Cardiac septum (tissue), 1 donor: ENCODE measurements around the gene DGUOK. TPM values are rescaled to one million over a fixed set of nuclear protein-coding genes. Genes with fewer than 3 reads are reported as not detected.

Experiments used
- DNase-seq: peaks from one replicate; pipeline ENCODE4 v3.0.0-alpha.2; 2020; ENCODE audit warnings: low spot score
- intact Hi-C: fragments of 100-400 bp; cut with DNase I; formaldehyde crosslinking; loops from one replicate; pipeline ENCODE4 v1.14.0; 2022
- total RNA-seq: library from RNA; stranded (reverse); fragmentation: NEBNext Ultra II Directional; extraction: Animal tissue kit (Norgen Biotek cat#: 25700); gene quantifications from one replicate; pipeline ENCODE4 v1.2.1, GENCODE V29; 2021
- donor health status: DM: no; HTN: no; CAD: no.

Gene DGUOK
- total RNA-seq, 1 donor from 2014 or later = 23.7 TPM

DNA sequence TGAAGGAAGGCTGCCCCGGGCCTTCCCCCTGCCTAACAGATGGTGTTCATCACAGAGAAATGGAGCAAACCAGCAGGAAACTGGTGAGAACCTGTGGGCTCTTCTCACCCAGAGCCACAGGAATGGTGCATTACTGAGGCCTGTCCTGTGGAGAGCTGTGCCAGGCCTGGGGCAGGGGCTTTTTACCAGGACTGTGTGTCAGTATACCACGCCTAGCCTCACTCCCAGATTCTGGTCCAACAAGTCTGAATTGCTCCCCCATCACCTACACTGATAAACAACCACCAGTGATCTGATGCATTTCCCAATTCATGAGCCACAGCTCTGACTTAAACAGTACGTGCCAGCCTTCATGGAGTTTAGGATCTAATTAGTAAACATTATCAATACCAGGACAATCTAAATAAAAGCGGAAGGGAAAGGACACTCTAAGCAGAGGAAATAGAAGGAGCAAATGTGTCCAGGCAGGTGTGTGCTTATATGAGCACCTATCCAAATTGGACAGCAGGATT is 8.9 kb upstream of the DGUOK start:
- intact Hi-C loops = no loop called here
- no peak for DNase-seq

DNA sequence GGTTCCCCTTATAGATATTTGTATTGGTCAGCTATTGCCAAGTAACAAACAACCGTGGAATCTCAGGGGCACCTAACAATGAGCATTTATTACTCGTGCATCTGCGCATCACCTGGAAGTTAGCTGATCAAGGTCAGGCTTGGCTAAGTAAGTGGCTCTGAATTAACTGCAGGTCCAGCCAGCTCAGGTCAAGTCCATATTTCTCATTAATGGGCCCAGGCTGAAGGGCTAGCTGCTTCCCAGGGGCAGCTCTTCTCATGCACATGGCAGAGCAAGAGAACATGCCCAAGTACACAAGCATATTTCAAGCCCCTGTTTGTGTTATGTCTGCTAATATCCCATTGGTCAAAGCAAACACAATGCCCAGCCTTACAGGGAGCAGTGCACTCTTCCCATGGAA is 7.8 kb upstream of the DGUOK start:
- DNase-seq = no peak
- intact Hi-C loops = no loop called here

DNA sequence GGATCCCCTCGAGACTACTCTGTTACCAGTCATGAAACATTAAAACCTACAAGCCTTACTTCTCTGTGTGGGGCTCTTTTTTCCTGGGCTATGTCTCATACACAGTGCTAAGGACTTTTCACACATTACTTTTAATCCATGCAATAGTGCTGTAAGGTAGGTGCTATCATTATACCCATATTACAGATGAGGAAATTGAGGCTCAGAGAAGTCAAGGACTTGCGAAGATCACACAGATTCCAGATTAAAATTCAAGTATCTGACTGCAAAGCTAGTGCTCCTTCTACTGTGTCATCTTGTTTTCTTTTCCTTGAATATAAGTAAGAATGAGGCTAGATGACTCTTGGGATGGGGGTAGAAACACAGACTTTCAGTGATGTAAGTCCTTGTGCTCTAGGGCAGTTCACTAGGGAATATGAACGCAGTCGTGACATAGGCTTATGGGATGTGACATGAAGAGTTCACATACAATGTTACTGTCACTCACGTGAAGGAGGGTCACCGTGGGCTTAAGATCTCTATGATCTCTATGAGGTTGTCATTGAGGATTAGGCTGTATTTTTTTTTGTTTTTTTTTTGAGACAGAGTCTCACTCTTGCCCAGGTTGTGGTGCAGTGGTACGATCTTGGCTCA is 7.0 kb upstream of the DGUOK start:
- intact Hi-C loops = no loop called here
- no peak for DNase-seq

DNA sequence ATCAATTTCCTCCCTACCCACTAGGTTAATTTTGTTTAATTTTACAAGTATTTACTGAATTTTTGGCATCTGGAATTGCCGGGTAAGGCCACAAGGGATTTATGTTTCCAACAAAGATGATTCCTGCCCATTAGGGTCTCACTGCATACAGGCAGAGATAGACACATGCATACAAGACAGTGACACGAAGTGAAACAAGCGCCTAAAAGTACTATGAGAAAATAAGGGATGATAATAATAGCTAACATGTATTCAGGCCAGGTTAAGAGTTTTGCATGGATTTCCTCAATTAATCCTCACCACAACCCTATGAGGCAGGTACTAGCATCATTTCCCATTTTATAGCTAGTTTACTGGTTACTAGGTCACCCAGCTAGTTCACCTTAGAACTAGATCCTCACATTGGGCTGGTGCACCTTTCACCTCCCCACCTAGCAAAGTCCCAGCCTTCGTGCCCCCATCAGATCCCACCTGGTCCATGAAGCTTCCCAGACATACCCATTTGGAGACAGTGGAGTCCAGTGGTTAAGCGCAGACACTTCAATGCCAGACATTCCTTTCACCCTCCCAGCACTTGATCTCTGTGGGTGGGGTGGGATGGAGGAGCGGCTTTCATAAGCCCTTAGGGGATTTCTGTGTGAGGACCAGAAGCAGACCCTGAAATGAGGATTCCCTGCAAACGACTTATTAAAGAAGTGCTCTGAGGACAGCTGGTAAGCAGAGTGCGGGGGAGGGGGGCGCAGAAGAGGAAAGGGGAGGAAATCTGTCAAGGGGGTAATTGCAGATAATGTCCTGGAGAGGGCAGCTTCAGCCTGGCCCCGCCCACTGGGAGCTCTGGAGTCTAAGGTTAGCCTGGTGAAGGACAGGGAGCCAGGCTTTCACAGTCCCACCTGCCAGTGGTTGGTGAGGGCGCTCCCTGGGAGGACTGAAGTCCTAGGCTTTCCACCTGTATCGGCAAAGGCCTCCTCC is 5.8 kb upstream of the DGUOK start:
- DNase-seq = no peak
- intact Hi-C loops = no loop called here

DNA sequence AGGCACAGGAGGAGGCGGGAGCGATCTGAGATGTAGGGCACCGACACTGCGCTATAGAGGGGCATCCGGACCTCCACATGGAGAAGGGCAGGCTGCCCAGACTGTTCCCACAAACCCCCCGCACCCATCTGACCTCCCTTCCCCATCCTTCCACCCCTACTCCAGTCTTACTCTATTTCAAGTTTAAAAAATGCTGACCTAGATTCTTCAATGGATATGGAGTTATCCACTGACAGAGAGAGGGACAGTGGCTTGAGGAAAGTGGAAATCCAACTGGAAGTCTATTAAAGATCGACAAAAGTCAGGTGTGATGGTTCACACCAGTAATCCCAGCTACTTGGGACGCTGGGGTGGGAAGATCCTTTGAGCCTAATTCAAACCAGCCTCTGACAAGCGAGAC is 5.1 kb upstream of the DGUOK start:
- intact Hi-C loops = no loop called here
- DNase-seq = no peak

DNA sequence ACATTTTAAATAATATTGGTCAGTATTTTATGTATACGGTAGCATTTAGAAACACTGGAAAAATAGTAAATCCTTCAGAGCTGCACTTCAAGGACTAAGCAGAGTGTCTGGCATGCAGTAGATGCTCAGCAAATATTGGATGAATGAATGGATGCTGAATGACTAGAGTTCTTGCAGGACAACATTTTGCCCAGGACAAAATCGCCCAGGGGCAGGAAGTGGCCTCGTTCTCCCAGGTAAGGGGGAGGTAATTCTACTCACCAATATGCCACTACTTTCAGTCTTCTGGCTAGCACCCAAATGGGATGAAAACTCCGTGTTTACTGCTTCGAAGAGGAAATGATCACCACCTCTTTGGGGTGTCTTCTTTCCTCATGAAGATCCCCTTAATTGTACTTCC is 4.0 kb upstream of the DGUOK start:
- DNase-seq = no peak
- intact Hi-C loops = no loop called here

DNA sequence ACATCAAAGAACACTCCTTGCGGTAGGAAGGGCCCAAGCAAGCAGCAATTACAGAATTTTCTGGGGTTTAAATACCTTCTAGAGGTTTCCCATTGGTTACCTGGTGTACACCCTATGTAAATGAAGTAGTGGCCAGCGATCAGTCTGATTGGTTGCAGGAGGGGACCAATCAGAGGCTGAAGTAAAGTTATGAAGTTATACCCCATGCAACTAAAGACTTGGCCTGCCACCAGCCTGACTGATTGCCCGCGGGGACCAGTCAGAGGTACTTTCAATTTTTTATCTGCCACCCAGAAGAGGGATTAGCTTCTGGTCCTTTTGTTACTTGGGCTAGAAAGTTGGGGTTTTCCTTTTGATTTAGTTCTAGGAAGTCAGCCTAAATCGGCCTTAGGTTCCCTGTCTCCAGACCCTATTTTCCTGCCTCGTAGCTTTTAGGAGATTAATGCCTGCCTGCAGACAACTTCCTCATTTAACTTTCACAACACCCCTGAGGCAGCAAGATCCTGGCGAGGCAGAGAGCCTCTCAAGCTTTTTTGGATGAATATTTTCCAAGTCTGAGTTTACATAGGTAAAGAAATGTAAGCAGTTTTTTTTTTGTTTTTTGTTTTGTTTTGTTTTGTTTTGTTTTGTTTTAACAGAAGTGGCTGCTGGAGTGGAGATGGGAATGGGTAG is 1.5 kb upstream of the DGUOK start:
- intact Hi-C loops = loop anchor here (5.0 kb wide), 1 partner anchor 77 kb away; no protein-coding TSS in a partner anchor
- DNase-seq = no peak

DNA sequence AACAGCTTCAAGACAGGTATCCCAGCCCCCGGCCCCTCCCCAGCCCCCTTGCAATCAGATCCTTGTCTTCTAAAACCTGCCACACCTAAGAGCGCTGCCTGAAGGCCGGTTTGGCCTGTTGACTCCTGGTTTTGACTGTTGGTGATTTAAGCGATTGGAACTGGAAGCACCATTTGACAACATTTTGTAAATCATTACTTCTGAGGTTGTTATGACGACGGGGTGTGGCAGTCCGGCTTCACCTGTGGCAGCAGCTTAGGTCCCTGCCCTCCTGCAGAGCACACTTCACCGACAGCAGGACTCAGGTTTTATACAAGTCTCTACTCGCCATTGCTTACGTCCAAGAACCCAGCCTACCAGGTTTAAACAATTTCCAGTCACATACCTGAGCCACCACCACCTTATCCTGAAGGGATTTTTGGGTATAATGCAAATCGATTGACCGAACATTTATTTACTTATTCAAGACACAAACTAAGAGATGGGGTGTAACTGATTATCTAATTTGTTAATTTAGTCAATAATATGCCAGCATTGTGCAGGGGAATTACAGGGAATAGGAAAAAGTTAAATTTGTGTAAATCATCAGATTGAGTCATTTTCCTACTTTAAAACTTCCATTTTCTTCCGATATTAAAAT is 707 bp upstream of the DGUOK start:
- intact Hi-C loops = loop anchor here (2.0 to 5.0 kb wide), 2 partner anchors 61 to 76 kb away; no protein-coding TSS in a partner anchor
- DNase-seq = no peak

DNA sequence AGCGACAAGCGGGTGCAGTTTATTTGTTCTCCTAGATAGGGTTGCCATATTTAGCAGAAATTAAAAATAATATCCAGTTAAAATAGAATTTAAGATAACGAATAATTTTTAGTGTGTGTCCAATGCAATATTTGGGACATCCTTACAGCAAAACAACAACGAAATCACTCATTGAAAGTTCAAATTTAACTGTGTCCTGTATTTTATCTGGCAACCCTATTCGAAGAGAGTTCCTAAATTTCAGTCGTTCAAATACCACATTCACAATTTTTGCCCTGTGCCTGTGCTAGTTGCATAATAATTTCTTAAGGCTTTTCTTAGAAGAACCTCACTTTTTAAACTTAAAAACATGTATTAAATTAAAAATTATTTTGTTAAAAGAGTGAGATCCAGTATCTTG is 664 bp downstream of the DGUOK start:
- intact Hi-C loops = loop anchor here (2.0 to 5.0 kb wide), 2 partner anchors 59 to 75 kb away; no protein-coding TSS in a partner anchor
- DNase-seq = no peak

DNA sequence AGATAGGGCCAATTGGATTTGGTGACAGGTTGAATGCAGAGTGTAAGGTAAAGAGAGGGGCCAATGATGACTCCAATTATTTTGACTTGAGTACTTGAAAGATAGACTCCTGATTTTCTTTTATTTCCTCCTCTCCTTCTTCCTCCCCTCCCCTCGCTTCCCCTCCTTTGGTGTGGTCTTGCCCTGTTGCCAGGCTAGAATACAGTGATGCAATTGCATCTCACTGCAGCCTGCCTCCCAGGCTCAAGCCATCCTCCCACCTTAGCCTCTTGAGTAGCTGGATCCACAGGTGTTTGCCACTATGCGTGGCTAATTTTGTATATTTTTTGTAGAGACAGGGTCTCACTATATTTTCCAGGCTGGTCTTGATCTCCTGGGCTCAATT is 2.3 kb downstream of the DGUOK start:
- intact Hi-C loops = loop anchor here (5.0 kb wide), 1 partner anchor 73 kb away; no protein-coding TSS in a partner anchor
- no peak for DNase-seq

DNA sequence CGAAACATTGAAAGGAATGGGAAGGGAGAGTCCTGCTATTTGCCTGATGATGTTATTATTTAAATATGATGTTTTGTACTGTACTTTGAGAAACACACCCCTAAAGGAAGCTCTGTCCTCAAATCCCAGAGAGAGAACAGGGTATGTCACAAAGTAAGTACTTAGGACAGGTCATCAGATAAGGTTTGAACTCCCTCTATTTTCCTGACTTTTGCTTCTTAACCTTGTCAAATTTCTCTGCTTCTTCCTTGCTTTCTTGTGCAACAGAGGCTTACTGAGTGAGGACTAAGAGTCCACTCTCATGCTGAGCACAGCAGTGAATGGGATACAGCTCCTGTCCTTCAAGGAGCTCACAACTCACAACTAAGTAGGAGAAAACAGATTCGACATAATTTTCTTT is 3.7 kb downstream of the DGUOK start:
- intact Hi-C loops = no loop called here
- DNase-seq = no peak

DNA sequence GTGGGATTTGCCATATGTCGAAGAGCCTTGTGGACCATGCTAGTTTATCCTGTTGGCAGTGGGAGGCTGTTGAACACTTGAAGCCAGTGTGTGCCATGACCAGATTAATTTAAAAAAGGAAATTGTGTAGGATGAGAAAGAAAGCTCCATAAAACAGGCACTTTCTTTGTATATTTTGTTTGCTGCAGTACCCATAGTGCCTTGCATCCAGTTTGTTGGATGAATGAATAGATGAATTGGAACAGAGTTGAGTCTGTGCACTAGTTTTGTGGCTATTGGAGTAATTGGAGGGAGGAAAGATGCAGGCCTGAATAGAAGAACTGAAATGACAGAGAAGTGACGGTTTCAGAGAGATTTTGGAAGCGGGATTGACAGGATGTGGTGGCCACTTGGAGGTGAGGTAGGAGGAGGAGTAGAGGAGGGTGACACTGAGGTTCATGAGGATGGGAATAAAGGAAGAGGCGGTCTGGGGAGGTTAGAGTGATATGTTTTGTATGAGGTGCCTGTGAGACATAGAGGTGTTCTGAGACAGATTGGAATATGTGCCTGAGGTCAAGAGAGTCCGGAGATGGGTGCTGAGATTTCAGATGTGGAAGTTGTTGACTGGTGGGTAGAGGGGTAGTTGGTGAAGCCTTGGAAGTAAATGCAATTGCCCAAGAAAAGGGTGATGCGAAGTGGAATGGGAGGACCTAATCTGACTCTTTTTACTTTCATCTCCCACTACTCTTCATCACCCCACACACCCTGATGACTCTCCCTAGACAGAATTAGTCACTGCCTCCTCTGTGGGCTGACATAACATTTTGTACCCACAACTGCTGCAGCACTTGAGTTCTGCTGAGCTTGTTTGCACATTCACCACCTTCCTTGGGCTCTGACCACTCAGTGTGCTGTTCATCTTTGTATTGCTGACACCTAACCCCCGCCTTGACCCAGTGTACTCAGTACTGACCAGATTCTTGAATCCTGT is 5.1 kb downstream of the DGUOK start:
- intact Hi-C loops = no loop called here
- no peak for DNase-seq

DNA sequence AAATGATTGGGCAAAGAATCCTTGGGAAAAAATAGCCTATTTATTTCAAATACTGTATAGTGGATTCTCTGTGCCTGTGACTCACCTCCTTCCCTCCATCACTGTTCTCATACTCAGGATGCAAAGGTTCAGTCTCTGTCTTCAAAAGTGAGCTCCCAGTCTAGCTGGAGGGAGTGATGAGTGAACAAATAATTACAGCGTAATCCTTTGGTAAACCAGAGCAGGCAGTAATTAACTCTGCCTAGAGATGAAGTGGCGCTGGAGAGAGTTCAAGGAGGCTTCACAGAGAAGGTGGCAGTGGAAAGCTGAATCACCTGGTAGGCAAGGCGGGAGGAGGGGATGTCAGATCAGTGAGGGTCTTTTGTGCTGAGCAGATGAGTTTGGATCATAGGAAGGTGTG is 6.5 kb downstream of the DGUOK start:
- DNase-seq = no peak
- intact Hi-C loops = no loop called here

DNA sequence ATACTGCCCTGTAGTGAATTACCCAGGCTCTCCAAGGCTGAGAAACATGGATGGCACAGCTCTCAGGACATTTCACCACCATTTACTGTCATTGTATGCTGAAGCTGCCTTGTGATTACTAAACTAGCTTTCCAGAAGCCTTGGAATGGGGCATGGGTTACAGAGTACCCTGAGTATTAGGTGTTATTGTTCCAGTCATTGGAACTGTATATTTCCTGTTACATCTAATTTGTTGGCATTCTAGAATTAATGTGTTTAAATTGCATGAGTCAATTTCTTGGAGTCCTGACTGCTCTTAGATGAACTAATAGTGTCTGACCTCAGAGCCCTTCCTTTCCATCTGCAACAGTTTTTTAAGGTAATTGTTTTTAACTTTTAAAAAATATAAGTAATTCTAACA is 9.0 kb downstream of the DGUOK start:
- intact Hi-C loops = no loop called here
- DNase-seq = no peak

DNA sequence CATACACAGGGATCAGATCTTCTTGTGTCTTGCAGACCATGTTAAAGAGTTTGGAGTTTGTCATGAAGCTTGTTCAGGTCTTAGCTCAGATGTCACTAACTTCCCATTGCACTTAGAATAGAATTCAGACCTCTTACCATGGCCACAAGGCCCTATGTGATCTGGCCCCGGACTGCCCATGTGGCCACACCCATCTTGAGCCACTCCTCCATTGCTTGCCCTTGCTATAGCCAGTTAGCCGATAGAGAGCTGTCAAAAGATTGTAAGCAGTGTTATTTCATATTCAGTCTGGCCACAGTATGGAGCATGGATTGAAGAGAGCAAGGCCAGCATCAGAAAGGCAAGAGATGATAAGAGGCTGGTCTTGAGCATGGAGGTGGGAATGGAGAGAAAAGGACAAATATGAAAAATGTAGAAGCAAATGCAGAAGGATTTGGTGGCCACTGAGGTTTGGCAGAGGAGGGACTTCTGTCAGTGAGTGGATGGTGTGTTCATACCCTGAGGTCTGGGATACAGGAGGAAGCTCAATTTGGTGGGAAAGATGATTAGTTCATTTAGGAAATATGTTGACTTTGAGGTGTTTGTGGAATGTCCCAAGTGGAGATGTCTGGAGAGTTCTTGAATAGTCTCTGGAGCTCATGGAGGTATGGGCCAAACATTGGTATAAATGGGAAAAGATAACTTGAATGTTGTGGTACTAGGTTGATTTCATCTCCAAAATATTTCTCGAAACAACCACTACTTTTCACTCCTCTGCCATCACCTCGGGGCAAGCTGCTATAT is 10.6 kb downstream of the DGUOK start:
- intact Hi-C loops = no loop called here
- no peak for DNase-seq

DNA sequence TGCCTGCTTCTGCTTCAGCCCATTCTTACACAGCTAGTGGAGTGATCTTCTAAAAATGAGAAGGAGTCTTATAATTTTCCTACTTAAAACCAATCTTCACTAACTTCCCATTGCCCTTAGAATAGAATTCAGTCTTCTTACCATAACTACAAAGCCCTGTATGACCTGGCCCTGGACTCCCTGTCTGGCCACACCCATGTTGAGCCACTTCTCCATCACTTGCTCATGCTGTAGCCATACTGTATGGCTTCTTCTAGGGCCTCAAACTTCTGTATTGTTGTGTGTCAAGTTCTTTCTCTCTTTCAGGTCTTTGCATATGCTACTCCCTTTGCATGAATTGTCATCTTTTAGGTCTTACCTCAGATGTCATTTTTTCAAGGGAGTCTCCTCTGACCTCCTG is 11.2 kb downstream of the DGUOK start:
- intact Hi-C loops = no loop called here

DNA sequence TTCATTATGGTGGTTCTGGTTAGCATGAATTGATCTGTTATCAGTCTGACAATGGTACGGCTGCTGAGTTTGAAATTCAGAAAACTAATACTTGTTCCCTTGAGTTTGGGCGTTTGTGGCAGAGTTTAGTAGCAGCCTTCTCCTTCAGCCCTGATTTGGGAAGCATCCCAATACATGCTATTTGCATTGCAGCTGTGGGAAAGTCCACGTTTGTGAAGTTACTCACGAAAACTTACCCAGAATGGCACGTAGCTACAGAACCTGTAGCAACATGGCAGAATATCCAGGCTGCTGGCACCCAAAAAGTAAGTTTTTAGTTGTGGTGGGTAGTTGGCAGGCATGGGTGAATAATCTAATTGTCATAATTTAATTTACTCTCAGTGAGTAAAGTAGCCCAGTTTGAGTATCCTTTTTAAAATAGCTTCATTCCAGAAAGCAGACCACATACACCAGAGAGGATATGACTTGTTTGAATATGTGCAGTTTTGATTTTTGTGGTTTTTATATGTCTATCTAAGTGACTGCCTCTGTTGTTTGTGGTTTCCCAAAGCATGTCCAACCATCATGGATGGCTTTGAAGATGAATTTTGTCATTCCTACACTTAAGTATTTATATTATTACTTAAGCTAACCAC is 12.2 kb downstream of the DGUOK start:
- intact Hi-C loops = no loop called here
- no peak for DNase-seq

More for the DNA sequence above, 11.2 kb downstream of the DGUOK start:
- no peak for DNase-seq
